Endodermal cell (in vitro differentiated cells): ENCODE data around the gene RPH3AL. TPM values are rescaled to one million over a fixed set of nuclear protein-coding genes. Genes with fewer than 3 reads are reported as not detected.
A peak's percentile ranks its signal among the peaks of the same experiment; 100 is the strongest.

Experiments used
- DNase-seq: peaks from one replicate; pipeline ENCODE4 v3.0.0-alpha.2; 2017
- H3K27ac ChIP-seq: 2 replicates; pipeline ENCODE4 v1.5.1; 2013; ENCODE audit warnings: mild to moderate bottlenecking, low read depth, low read length, moderate library complexity
- H3K27me3 ChIP-seq: 2 replicates; pipeline ENCODE4 v1.6.1; 2013; ENCODE audit warnings: mild to moderate bottlenecking, low read length, moderate library complexity; ENCODE audit not compliant: insufficient read depth, control insufficient read depth, poor library complexity, severe bottlenecking
- H3K36me3 ChIP-seq: 2 replicates; pipeline ENCODE4 v1.7.0; 2013; ENCODE audit warnings: mild to moderate bottlenecking, low read length, moderate library complexity; ENCODE audit not compliant: control insufficient read depth, insufficient read depth
- H3K4me1 ChIP-seq: one replicate; pipeline ENCODE4 v1.7.0; 2013; ENCODE audit warnings: low read length; ENCODE audit not compliant: control insufficient read depth, insufficient read depth
- H3K4me3 ChIP-seq: 2 replicates; pipeline ENCODE4 v1.5.1; 2013; ENCODE audit warnings: mild to moderate bottlenecking, low read length, moderate library complexity
- H3K9ac ChIP-seq: 2 replicates; pipeline ENCODE4 v1.6.1; 2013; ENCODE audit warnings: mild to moderate bottlenecking, low read length, moderate library complexity; ENCODE audit not compliant: poor library complexity, severe bottlenecking; ENCODE audit errors: extremely low read depth
- H3K9me3 ChIP-seq: 2 replicates; pipeline ENCODE4 v1.6.1; 2013; ENCODE audit warnings: mild to moderate bottlenecking, low read length, moderate library complexity; ENCODE audit not compliant: control insufficient read depth
- H3K27ac Mint-ChIP-seq: 2 replicates; pipeline ENCODE4 v1.8.0; 2020; ENCODE audit warnings: mixed read lengths
- H3K27me3 Mint-ChIP-seq: 2 replicates; pipeline ENCODE4 v1.8.0; 2021; ENCODE audit warnings: mild to moderate bottlenecking, mixed read lengths; ENCODE audit not compliant: insufficient read depth
- H3K36me3 Mint-ChIP-seq: 2 replicates; pipeline ENCODE4 v1.8.0; 2020; ENCODE audit warnings: low read depth, mixed read lengths
- H3K4me1 Mint-ChIP-seq: 2 replicates; pipeline ENCODE4 v1.8.0; 2020; ENCODE audit warnings: mixed read lengths
- H3K4me3 Mint-ChIP-seq: 2 replicates; pipeline ENCODE4 v1.8.0; 2020; ENCODE audit warnings: mild to moderate bottlenecking, moderate library complexity, mixed read lengths
- H3K9me3 Mint-ChIP-seq: 2 replicates; pipeline ENCODE4 v1.8.0; 2020; ENCODE audit warnings: mild to moderate bottlenecking, mixed read lengths
- WGBS, 2 experiments: methylation state at CpG; one replicate each; pipeline versions ENCODE4 v1.1.5 to v1.1.7; 2013; ENCODE audit warnings: missing lambda C conversion rate in 2 of 2, mixed read lengths in 1 of 2; ENCODE audit not compliant: insufficient coverage in 1 of 2, insufficient read length in 1 of 2; 5-methylcytosine and 5-hydroxymethylcytosine counted together
- total RNA-seq, 2 donors: library from RNA; stranded (reverse); fragmentation: NEBNext Ultra II Directional in 1 of 2; extraction: Animal tissue kit (Norgen Biotek cat#: 25700) in 1 of 2; gene quantifications; 2 replicates in 1 of 2; 3 replicates in 1 of 2; pipeline ENCODE4 v1.2.1, GENCODE V29; 2021
- TF ChIP-seq, protein P1 (sequence below): fragments of 200-600 bp; sonication (generic); conservative IDR thresholded peaks from 2 replicates; pipeline ENCODE4 v1.5.0; 2021; ENCODE audit warnings: antibody characterized with exemption, mild to moderate bottlenecking

Gene RPH3AL
- total RNA-seq, 2 donors from 2014 or later = 14.7 to 16.9 TPM

DNA sequence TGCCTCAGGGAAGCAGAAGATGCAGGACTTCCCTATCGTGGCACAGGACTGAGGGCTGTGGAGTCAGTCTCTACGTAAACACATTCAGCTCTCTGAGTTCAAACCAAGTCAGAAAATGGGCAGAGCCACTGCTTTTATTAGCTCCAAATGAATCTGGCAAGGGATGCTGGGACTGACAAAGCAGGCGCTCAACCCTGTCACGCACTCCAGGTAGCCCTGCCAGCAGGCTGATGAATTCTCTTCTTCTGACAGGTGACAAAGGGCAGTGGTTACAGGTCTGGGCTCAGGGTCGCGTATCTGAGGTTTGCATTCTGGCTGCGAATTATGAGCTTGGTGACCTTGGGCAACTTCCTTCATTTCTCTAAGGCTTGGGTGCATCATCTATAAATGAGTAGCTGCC, 9.4 kb downstream of the RPH3AL start:
- no peaks in the 10 kb centered on the region for H3K4me1 ChIP-seq
- Mint-ChIP-seq H3K9me3 (no peaks in the 10 kb centered on the region), H3K4me3 (no peak overlapping the region), H3K27me3 (peaks cover 7% of the 10 kb centered on the region), H3K27ac (no peak overlapping the region), H3K4me1 (peaks cover 3% of the 10 kb centered on the region), H3K36me3 (no peaks in the 10 kb centered on the region)
- no peak overlapping the region for H3K27ac ChIP-seq
- H3K9ac ChIP-seq = no peak overlapping the region
- TF ChIP-seq, protein P1, sequence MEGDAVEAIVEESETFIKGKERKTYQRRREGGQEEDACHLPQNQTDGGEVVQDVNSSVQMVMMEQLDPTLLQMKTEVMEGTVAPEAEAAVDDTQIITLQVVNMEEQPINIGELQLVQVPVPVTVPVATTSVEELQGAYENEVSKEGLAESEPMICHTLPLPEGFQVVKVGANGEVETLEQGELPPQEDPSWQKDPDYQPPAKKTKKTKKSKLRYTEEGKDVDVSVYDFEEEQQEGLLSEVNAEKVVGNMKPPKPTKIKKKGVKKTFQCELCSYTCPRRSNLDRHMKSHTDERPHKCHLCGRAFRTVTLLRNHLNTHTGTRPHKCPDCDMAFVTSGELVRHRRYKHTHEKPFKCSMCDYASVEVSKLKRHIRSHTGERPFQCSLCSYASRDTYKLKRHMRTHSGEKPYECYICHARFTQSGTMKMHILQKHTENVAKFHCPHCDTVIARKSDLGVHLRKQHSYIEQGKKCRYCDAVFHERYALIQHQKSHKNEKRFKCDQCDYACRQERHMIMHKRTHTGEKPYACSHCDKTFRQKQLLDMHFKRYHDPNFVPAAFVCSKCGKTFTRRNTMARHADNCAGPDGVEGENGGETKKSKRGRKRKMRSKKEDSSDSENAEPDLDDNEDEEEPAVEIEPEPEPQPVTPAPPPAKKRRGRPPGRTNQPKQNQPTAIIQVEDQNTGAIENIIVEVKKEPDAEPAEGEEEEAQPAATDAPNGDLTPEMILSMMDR = no peak
- peak; percentile 42 for DNase-seq
- H3K27me3 ChIP-seq = peaks cover 7% of the 10 kb centered on the region
- H3K36me3 ChIP-seq = no peaks in the 10 kb centered on the region
- H3K4me3 ChIP-seq = no peak overlapping the region
- no peaks in the 10 kb centered on the region for H3K9me3 ChIP-seq
- WGBS, 2 experiments = 77 to 93% methylated on average over 5 to 7 of the region's 7 CpGs

DNA sequence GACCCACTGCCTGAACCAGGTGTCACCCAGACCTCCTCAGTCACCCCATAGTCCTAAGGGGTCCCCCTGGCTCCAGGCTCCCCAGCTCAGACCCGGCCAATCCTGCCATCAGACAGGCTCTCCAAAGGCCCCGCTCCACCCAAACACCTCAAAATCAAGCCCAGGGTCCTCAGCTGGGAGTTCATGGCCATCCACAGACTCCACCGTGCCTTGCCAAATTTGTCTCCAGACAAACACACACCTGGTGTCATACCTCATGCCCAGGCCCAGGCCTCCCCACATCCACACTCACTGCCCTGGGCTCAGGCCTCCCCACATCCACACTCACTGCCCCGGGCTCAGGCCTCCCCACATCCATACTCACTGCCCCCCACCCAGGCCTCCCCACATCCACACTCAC, 12.5 kb downstream of the RPH3AL start:
- no peak overlapping the region for H3K9ac ChIP-seq
- no peak overlapping the region for H3K27ac Mint-ChIP-seq
- DNase-seq = no peak

DNA sequence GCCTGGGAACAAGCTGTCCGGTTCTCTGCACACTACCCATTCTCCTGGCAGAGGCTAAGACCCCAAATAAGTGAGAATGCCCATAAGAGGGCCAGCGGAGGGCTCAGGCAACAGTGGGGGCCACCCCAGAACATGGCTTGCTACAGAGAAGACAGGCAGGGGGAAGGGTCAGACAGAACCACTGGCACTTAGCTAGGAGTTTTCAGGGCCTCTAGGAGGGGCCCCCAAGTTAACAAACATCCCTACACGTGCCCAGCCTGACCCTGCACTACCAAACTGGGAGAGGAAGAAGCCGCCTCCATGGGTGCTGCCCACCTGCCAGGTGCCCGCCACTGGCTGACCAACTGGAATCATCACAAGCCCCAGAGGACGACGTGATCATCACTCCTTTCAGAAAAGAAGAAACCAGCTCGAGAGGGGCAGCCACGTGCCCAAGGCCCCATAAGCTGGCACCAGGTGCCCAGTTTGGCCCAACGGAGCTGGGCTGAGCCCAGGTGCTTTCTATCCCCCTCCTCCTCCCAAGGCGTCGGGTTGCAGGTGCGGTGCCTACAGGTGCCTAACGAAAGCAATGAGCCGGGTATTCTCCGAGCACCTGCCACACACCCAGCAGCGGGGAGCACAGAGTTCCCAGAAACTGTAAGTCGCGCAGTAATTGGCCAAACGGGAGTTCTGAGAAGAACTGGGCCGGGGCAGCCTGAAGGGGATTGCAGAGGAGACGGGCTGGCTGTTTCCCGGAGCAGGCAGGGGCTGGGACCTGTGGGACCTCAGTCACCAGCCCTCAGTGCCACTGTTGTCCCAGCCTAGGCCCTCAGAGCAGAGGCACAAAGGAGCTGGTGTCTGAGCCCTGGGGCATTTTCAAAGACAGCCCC, 13.2 kb downstream of the RPH3AL start:
- Histone ChIP-seq H3K27me3 (peaks cover 7% of the 10 kb centered on the region), H3K9ac (no peak overlapping the region), H3K27ac (no peak overlapping the region), H3K9me3 (no peaks in the 10 kb centered on the region), H3K4me3 (no peak overlapping the region), H3K4me1 (no peaks in the 10 kb centered on the region), H3K36me3 (no peaks in the 10 kb centered on the region)
- Mint-ChIP-seq H3K36me3 (no peaks in the 10 kb centered on the region), H3K27me3 (peaks cover 7% of the 10 kb centered on the region), H3K4me1 (peaks cover 24% of the 10 kb centered on the region), H3K9me3 (no peaks in the 10 kb centered on the region), H3K4me3 (no peak overlapping the region), H3K27ac (no peak overlapping the region)
- 87 to 94% methylated on average over 21 to 23 of the region's 23 CpGs for WGBS, 2 experiments
- DNase-seq = no peak
- TF ChIP-seq, protein P1 = no peak

More for the DNA sequence above, 12.5 kb downstream of the RPH3AL start:
- Mint-ChIP-seq H3K4me1 (peaks cover 21% of the 10 kb centered on the region), H3K27me3 (peaks cover 7% of the 10 kb centered on the region), H3K36me3 (no peaks in the 10 kb centered on the region), H3K9me3 (no peaks in the 10 kb centered on the region), H3K4me3 (no peak overlapping the region)
- H3K36me3 ChIP-seq = no peaks in the 10 kb centered on the region
- no peak overlapping the region for H3K27ac ChIP-seq
- H3K4me1 ChIP-seq = no peaks in the 10 kb centered on the region
- H3K4me3 ChIP-seq = no peak overlapping the region
- TF ChIP-seq, protein P1 = no peak
- H3K27me3 ChIP-seq = peaks cover 7% of the 10 kb centered on the region
- WGBS, 2 experiments = 98 to 100% methylated on average over 2 to 4 of the region's 4 CpGs
- H3K9me3 ChIP-seq = no peaks in the 10 kb centered on the region
